ENCODE results near the gene DYNLRB2.

DNA sequence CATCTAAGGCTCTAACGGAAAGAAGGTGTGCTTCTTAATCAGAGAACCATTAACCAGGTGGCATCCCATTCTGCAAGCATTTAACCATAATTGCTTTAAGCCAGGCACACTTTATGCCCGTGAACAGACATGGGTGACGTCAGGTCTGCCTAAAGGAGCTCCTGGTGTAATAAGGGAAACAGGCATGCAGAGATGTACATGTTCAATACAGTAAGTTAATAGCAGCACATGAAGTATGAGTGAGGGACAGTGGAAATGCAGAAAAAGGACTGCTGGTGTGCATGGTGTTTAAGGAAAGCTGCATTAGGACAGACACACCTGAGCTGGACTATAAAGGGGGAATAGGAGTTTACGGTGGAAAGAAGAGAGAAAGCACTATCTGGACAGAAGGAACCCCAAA, 18.6 kb downstream of the DYNLRB2 start:
- TF ChIP-seq, protein P1, sequence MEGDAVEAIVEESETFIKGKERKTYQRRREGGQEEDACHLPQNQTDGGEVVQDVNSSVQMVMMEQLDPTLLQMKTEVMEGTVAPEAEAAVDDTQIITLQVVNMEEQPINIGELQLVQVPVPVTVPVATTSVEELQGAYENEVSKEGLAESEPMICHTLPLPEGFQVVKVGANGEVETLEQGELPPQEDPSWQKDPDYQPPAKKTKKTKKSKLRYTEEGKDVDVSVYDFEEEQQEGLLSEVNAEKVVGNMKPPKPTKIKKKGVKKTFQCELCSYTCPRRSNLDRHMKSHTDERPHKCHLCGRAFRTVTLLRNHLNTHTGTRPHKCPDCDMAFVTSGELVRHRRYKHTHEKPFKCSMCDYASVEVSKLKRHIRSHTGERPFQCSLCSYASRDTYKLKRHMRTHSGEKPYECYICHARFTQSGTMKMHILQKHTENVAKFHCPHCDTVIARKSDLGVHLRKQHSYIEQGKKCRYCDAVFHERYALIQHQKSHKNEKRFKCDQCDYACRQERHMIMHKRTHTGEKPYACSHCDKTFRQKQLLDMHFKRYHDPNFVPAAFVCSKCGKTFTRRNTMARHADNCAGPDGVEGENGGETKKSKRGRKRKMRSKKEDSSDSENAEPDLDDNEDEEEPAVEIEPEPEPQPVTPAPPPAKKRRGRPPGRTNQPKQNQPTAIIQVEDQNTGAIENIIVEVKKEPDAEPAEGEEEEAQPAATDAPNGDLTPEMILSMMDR (IDR thresholded peaks at IDR 0.05), result no peak
- TF ChIP-seq POLR2A (IDR thresholded peaks at IDR 0.05), result no peak
